Left renal pelvis (tissue), 4 donors: ENCODE data around the gene RSU1. TPM values are rescaled to one million over a fixed set of nuclear protein-coding genes. Genes with fewer than 3 reads are reported as not detected.
"Not testable (repeated sequence)": the region's sequence is repeated elsewhere in the genome, so short reads cannot be mapped to it uniquely, and the experiment has no call there.

Source experiments
- DNase-seq, 4 donors: peaks; one replicate each; pipeline ENCODE4 v3.0.0-alpha.2; 2013; ENCODE audit warnings: low read depth in 4 of 4, low spot score in 3 of 4
- polyA plus RNA-seq, 4 donors: library from polyadenylated mRNA; unstranded; fragments of 120-200 nt; gene quantifications; one replicate each; pipeline ENCODE4 v1.2.1, GENCODE V29; 2013; ENCODE audit not compliant: insufficient read length in 4 of 4

RSU1 gene
- polyA plus RNA-seq, 4 donors, result 65.7 to 116 (median 91.0) TPM

DNA sequence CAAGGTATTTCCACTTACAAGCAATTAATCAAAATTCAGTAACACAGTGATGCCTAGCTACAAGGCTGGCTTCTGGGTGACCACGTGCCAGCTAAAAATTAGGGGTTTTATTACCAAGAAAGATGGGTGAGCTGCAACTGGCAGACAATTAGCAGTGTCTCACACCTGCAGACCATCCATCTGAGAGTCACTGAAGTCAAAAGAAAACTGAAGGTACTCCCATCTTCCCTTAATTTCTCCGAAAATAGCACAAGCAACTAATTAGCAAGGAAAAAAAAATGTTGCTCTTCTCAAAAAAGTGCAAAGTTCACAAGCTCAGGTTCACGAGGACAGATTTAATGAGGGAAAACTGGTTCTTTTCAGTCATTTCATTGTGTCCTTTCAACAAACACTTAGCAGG, 28.4 kb downstream of the RSU1 start:
- no peak for DNase-seq

- DNase-seq, result no peak
These were observed 29.1 kb downstream of the RSU1 start for GRCh38 chr10:16788125-16788524.

DNA sequence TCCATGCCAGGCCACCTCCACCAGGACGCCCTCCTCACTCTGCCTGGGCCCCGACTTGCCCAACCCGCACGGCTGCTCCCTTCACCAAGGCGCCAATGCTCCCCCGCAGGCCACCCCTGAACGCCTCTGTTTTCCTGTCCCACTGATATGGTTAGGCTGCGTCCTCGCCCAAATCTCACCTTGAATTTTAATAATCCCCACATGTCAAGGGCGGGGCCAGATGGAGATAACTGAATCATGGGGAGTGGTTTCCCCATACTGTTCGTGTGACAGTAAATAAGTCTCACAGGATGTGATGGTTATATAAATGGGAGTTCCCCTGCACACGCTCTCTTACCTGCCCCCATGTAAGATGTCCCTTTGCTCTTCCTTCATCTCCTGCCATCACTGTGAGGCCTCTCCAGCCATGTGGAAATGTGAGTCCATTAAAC, 29.8 kb downstream of the RSU1 start:
- no peak for DNase-seq

DNA sequence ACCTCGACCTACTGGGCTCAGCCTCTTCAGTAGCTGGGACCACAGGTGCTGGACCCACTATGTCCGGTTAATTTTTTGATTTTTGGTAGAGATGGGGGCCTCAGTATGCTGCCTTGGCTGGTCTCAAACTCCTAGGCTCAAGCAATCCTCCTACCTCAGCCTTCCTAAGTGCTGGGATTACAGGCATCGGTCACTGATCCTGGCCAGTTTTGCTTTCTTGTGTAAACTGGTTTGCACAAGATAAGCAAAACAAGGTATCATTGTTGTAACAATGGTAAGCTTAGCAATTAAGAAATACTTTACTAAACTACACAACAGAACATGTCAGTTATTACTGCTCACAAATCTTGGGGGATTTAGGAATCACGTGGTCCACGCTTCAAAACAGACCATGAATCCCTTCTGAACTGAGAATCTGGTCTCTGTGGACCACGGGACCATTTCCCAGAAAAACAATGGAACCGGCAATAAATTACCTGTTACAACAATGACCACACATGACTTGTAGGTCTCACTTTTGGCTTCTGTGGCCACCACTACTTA, 36.8 kb downstream of the RSU1 start:
- no peak for DNase-seq

DNA sequence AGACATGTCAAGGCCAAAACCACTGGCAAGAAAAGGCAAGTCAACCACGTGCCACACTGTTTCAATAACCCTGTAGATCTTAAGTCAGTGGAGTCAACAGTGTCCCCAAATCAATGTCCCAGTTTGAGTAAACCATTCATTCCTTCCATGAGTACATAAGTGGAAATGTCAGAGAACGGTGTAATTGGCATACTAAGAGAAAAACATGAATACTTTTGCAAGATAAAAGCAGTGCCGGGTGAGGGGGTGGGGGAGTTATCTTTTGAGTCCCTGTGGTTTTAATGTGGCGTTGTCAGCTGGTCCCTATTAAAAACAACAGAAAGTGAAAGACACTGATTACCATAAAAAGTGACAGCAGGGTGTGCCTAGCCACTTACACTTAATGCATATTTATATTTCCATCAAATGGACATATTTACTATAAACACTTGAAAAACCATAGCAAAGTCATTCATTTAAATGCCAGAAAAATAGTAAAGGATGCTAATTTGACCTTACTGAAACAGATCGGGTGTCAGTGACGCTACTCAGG, 37.8 kb downstream of the RSU1 start:
- DNase-seq, result no peak

DNA sequence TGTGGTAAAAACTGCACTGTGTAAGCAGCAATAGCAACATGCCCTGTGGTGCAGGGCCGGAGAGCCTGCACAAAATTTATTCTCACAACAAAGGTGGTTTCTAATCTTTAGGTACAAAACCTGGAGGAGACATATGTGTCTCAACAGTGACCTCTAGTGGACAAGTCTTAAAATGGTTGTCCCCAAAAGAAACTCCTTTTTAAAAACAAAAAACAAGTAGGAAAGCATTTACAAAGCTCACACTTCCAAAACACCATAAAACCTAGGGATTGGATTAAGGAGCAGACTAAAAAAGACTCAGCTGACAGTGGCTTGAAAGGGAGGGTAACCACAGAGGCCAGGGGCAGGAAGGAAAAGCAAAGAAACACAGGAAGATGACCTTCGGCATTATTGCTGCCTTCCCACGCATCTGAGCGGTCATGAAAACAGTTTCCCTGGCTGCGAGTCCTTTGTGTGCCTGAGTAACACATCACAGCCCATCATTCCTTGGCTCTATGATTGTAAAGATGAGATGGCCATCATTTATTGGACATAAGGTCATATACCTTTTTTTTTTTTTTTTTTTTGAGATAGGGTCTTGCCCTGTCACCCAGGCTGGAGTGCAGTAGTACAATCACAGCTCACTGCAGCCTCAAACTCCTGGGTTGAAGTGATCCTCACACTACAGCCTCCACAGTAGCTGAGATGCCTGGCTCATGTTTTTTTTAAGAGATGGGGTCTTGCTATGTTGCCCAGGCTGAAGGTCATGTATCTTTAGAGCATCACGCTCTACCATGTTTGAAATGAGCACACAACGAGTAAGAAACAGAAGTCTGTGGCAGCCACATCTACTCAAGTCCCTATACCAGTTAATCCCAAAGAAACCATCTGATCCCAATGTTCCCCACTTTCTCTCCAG, 39.5 kb downstream of the RSU1 start:
- DNase-seq, result peak; percentile 46 to 62 (median 56)

- no peak for DNase-seq
These were observed 40.3 kb downstream of the RSU1 start for GRCh38 chr10:16776896-16777295.

DNA sequence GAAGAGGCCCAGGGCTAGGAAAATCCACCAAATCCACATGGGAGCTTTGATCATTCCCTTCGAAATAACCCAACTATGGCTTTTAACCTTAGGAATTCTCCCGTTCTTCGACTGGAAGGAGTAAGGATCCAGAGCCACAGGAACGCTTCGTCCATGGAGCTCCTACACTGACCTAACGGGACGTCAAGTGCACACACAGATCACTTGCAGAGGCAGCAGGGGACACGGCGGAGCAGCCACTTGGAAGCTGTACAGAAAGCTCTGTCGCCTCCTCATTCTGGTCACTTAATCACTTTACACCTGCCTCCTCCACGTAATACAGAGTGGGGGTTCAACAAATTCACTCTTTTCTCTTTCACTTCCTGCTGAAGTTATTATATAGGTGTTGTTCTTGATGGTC, 43.9 kb downstream of the RSU1 start:
- DNase-seq, result no peak

DNA sequence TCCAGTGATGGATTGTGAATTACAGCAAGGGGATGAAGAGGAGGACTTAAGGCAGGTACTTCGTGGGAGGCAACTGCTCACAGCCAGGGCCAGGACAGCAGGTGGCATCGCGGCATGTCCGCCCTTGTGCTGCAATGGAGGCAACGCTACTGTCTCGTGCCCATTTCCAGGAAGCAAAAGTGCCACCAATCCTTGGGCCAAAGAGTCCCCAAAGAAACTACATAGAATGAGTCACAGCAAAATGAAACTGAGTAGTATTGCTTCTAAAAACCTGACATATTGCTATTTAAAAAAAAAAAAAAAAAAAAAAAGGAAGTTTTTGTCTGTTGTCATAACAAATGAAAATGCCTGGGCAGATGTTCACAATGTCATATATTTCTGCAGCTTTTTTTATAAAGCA, 46.6 kb downstream of the RSU1 start:
- no peak for DNase-seq

DNA sequence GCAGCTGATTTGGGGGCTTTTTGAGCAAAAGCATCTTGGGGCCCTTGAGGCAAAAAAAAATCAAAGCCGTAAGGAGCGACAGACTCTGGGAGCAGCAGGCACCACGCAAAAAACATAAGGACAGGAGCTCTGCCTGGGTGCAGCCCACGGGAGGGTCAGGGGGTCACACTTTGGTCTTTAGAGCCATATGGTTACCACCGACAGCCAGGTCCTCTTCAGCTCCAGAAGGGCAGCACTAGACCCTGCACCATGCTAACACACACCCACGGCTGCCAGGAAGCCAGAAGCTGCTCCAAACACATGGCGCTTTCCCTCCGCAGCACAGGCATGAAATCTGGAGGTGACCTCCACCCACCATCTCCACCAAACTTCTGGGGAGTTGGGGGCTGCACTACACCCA, 47.1 kb downstream of the RSU1 start:
- DNase-seq, result no peak

- DNase-seq, result no peak
These were observed 47.9 kb downstream of the RSU1 start for GRCh38 chr10:16769331-16769730.

DNA sequence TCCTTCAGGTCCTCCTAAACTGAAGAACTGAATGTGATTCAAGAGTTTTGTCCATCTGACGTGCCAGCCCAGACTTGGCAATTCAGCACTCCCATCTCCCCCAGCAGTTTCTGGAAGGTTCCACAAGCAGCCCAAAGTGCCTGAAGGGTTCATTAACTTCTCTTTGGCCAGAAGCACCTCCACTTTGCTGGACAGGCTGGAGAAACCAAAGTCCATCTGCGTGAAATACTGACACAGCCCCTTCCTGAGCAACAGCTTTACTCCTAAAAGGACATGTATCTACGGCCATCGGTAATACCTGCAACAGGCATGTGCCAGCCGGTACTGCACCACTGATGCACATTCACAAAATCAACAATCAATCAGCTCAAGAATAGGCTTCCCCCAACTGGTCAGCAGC, 48.5 kb downstream of the RSU1 start:
- no peak for DNase-seq

- DNase-seq, result no peak
These were observed 51.5 kb downstream of the RSU1 start for GRCh38 chr10:16765509-16766375.

DNA sequence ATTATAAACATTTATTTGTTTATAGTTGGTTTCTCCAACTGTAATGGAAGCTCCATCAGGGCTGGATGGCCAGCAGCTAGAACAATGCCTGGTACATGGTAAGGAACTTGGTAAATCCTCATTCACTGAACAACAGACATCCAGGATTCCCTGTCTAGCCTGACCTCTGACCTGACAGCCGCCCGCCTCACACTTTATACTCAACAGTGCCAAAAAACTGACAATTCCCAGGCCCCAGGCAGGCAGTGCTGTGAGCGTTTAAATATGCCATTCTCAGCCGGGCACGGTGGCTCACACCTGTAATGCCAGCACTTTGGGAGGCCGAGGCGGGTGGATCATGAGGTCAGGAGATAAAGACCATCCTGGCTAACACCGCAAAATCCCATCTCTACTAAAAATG, 55.9 kb downstream of the RSU1 start:
- no peak for DNase-seq

GRCh38 chr10:16756561-16757221, 60.5 kb downstream of the RSU1 start:
- no peak for DNase-seq

- DNase-seq, result no peak
These were observed 62.5 kb downstream of the RSU1 start for GRCh38 chr10:16754765-16755164.

GRCh38 chr10:16752849-16753248, 64.4 kb downstream of the RSU1 start:
- DNase-seq, result not testable (repeated sequence)

GRCh38 chr10:16752099-16752498, 65.1 kb downstream of the RSU1 start:
- no peak for DNase-seq

DNA sequence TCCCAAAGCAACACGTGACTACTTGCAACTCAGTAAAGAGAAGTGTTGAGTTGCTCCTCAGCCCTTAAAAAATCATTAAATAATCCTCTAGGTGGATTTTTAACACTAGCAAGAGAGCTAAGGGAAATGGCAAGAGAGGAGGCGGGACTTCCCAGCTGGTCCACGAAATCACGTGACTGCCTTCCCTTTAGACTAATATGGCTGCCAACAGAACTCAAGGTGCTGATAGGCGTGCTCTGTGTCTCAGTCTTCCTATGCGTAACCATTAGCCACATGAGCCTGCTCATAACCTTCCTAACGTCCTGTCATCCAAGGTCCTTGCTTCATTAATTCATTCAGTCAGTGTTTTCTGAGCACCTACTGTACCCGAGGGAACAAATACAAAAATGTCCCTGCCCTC, 66.0 kb downstream of the RSU1 start:
- no peak for DNase-seq

- DNase-seq, result no peak
These were observed 66.8 kb downstream of the RSU1 start for GRCh38 chr10:16750461-16750860.

DNA sequence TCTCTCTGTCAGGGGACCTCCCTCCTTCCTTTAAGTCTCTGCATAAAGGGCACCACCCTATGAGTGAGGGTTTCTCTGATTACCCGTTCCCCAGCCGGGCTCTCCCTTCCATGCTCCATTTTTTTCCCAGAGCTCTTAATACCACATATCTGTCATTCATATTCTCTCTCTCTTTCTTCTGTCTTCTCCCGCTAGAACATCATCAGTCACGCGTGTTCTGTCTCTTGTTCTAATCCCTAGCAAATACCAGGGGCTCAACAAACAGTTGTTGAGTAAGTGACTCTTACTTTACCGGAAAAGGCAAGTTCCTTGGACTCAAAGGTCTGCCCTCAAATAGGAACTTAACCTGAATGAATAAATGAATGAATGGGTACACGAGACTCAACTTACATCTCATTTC, 68.5 kb downstream of the RSU1 start:
- DNase-seq, result no peak
